SK-N-SH treated with all-trans-retinoic acid at 6 μM for 48 hours (cell line): ENCODE results near the gene POLD2.

Experiments
- ATAC-seq: fragments of 200-7000 bp; cut with Tn5 transposase; 3 replicates; pipeline ENCODE4 v1.9.1; 2020; ENCODE audit warnings: mild to moderate bottlenecking, moderate library complexity
- ARNTL ChIP-seq: fragments of 450-650 bp; formaldehyde crosslinking; IDR thresholded peaks from 2 replicates; pipeline ENCODE4 v1.5.0; 2020; ENCODE audit warnings: low read depth, mild to moderate bottlenecking, moderate library complexity, borderline replicate concordance
- BACH2 ChIP-seq: fragments of 250-450 bp; sonication (Bioruptor Pico); IDR thresholded peaks from 2 replicates; pipeline ENCODE4 v1.9.0; 2021; ENCODE audit warnings: mild to moderate bottlenecking, borderline replicate concordance
- CREB5 ChIP-seq: fragments of 250-450 bp; sonication (Bioruptor Pico); IDR thresholded peaks from 2 replicates; pipeline ENCODE4 v1.5.1; 2020; ENCODE audit warnings: low read depth, mild to moderate bottlenecking, moderate library complexity
- CSDC2 ChIP-seq: fragments of 250-450 bp; sonication (Bioruptor Pico); IDR thresholded peaks from 2 replicates; pipeline ENCODE4 v1.5.0; 2020; ENCODE audit warnings: mild to moderate bottlenecking, moderate library complexity
- CSRNP3 ChIP-seq: fragments of 250-450 bp; sonication (Bioruptor Pico); IDR thresholded peaks from 2 replicates; pipeline ENCODE4 v1.5.1; 2021; ENCODE audit warnings: mild to moderate bottlenecking, moderate library complexity
- ESRRG ChIP-seq: fragments of 250-450 bp; sonication (Bioruptor Pico); IDR thresholded peaks from 2 replicates; pipeline ENCODE4 v1.6.1; 2021; ENCODE audit warnings: mild to moderate bottlenecking
- GLIS3 ChIP-seq: fragments of 250-450 bp; sonication (Bioruptor Pico); IDR thresholded peaks from 2 replicates; pipeline ENCODE4 v1.5.0; 2020; ENCODE audit warnings: mild to moderate bottlenecking, moderate library complexity
- ISL1 ChIP-seq: fragments of 250-450 bp; sonication (Bioruptor Pico); IDR thresholded peaks from 2 replicates; pipeline ENCODE4 v2.1.2; 2022; ENCODE audit warnings: mild to moderate bottlenecking, moderate library complexity
- OSR1 ChIP-seq: fragments of 250-450 bp; sonication (Bioruptor Pico); IDR thresholded peaks from 2 replicates; pipeline ENCODE4 v1.8.0; 2022; ENCODE audit warnings: moderate library complexity, mild to moderate bottlenecking, inconsistent platforms
- TOX ChIP-seq: fragments of 250-450 bp; sonication (Bioruptor Pico); IDR thresholded peaks from 2 replicates; pipeline ENCODE4 v1.8.0; 2021; ENCODE audit warnings: mild to moderate bottlenecking, moderate library complexity, borderline replicate concordance
- TSHZ2 ChIP-seq: fragments of 250-450 bp; sonication (Bioruptor Pico); IDR thresholded peaks from 2 replicates; pipeline ENCODE4 v1.5.0; 2020; ENCODE audit warnings: mild to moderate bottlenecking, moderate library complexity
- ZC3H10 ChIP-seq: fragments of 250-450 bp; sonication (Bioruptor Pico); IDR thresholded peaks from 2 replicates; pipeline ENCODE4 v1.5.1; 2021; ENCODE audit warnings: mild to moderate bottlenecking, moderate library complexity
- ZFP3 ChIP-seq: fragments of 250-450 bp; sonication (Bioruptor Pico); IDR thresholded peaks from 2 replicates; pipeline ENCODE4 v1.5.0; 2020; ENCODE audit warnings: mild to moderate bottlenecking, moderate library complexity
- ZNF565 ChIP-seq: fragments of 450-650 bp; formaldehyde crosslinking; conservative IDR thresholded peaks from 2 replicates; pipeline ENCODE4 v1.5.0; 2020; ENCODE audit warnings: low read depth, mild to moderate bottlenecking, moderate library complexity
- ZNF70 ChIP-seq: fragments of 450-650 bp; formaldehyde crosslinking; IDR thresholded peaks from 2 replicates; pipeline ENCODE4 v1.5.0; 2020; ENCODE audit warnings: mild to moderate bottlenecking, moderate library complexity

The POLD2 gene

DNA sequence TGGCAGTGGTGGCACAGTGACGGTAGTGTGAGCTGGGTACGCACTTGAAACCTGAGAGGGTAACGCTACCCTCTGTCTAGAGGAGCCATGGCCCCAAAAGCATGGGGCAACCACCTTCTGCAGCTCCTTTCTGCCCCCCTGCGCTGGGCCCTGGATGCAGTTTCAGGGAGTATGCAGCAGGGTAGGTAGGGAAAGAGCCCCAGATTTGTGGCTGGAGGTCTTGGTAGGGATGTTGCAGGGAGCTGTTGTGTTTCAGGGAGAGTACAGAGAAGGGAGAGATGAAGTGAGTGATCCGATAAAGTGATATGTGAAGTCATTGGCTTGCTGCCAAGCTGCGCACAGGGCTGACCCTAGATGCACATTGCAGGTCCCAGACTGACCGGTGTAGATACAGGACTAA lies 55.3 kb downstream of the POLD2 start:
- TF ChIP-seq GLIS3 (CRISPR knock-in tag) (peak; percentile 8; the same call in 1 of the 2 replicates), CSRNP3 (CRISPR knock-in tag) (no peak), TOX (CRISPR knock-in tag) (0 out of 2 replicates have a peak, but pooled peaks have one; percentile 10), CREB5 (0 out of 2 replicates have a peak, but pooled peaks have one; percentile 52)
- ATAC-seq, result peak; percentile 0

DNA sequence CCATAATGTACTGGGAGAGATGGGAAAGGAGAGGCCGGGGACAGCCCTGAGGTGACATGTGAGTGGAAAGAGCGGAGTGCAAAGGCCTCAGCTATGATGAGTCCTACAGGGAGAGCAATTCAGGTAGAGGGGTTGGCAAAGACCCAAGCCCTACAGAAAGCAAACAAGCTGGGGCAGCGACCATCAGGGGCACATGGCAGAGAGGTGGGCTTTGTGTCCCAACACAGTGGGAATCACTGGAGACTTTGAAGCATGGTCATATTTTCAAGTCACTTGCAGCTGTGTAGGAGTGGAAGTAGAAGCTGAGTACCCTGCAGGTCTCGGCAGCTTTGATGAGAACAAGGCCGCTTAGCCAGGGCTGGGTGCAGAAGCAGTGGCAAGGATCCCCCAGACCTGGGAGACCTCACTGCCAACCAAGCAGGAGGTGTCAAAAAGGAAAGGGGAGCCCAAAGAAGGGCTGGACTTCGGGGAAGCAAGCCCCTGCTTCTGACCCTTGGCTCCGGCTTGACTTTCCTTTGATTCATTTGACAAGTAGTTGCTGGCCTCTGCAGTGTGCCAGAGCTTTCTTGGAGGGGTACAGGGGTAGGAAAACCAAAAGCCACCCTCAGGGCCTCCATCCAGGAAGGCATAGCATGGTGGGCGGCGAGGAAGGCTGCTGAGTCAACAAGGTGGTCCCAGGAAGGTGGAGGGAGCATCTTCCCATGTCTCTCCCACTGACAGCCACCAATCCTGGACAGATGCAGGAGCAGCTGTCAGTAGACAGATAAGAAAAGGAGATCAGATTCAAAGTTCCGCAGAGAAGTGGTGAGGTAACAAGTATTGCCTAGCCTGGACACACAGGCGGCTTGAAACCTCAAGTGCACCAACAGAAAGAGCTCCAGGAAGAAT lies 56.0 kb downstream of the POLD2 start:
- peak; percentile 4 for ATAC-seq
- TF ChIP-seq TSHZ2 (0 out of 2 replicates have a peak, but pooled peaks have one; percentile 8), GLIS3 (CRISPR knock-in tag) (peak; percentile 14), ZNF565 (CRISPR knock-in tag) (0 out of 2 replicates have a peak, but pooled peaks have one; percentile 71), ESRRG (CRISPR knock-in tag) (peak; percentile 80; the same call in 1 of the 2 replicates), ZC3H10 (peak; percentile 54), ZFP3 (CRISPR knock-in tag) (no peak), CSDC2 (CRISPR knock-in tag) (no peak)
- TF ChIP-seq, all 23 proteins: peak for 5

- ATAC-seq, result peak; percentile 0
These were observed 56.8 kb downstream of the POLD2 start for GRCh38 chr7:44066494-44067063.

DNA sequence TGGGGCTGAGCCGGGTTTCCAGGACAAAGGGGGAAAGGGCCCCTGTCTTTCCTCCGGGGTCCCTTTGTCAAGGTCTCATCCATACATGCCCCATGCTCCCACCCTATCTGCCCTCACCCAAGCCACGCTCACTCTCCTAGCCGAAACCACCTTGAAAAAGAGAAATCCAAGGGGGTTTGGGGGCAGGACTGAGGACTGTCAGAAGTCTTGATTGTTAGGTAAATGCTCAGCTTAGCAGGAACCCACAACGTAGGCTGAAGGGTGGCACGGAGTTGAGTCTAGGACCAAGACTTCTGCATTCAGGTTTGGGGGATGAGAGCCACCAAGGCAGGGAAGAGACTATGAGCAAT lies 57.3 kb downstream of the POLD2 start:
- TF ChIP-seq ISL1, result no peak
- TF ChIP-seq ARNTL, result peak; percentile 37; the same call in 1 of the 2 replicates
- TF ChIP-seq TOX (CRISPR knock-in tag), result no peak
- TF ChIP-seq CREB5, result no peak
- ATAC-seq, result no peak

More at GRCh38 chr7:44066494-44067063, 56.8 kb downstream of the POLD2 start:
- TF ChIP-seq ZFP3 (CRISPR knock-in tag) (no peak), OSR1 (CRISPR knock-in tag) (no peak), ZC3H10 (no peak), ZNF70 (CRISPR knock-in tag) (no peak), GLIS3 (CRISPR knock-in tag) (no peak; the same call in 1 of the 2 replicates)

- ATAC-seq, result peak; percentile 64
- TF ChIP-seq BACH2 (CRISPR knock-in tag) (no peak), GLIS3 (CRISPR knock-in tag) (0 out of 2 replicates have a peak, but pooled peaks have one; percentile 2), CSDC2 (CRISPR knock-in tag) (no peak)
These were observed 57.8 kb downstream of the POLD2 start, which contains the start of gene PGAM2 for GRCh38 chr7:44065431-44066110. TSS of gene PGAM2 (minus strand) at chr7:44065567. CDS start at chr7:44065529, 38 bp downstream.
